ENCODE measurements around the gene LRRC9.

- TF ChIP-seq EZH2 (IDR thresholded peaks at IDR 0.05; ENCODE audit: borderline replicate concordance, insufficient read depth, low read depth, low read length, poor library complexity, severe bottlenecking) (no peak), CTCF (IDR thresholded peaks at IDR 0.05) (no peak)
Measured at GRCh38 chr14:59870277-59871165, 49.4 kb upstream of the LRRC9 start, which contains the start of gene RTN1.

All from B cell (primary cell).